Neural progenitor cell (in vitro differentiated cells): ENCODE measurements around the gene SWAP70.

Experiments used
- EZH2 ChIP-seq: fragments of 200-600 bp; sonication (generic); IDR thresholded peaks from 2 replicates; pipeline ENCODE4 v1.6.1; 2017; ENCODE audit warnings: antibody characterized with exemption, mild to moderate bottlenecking, moderate library complexity
- EZH2phosphoT487 ChIP-seq: fragments of 200-600 bp; sonication (generic); IDR thresholded peaks from 2 replicates; pipeline ENCODE4 v1.6.1; 2017; ENCODE audit warnings: antibody characterized with exemption
- TF ChIP-seq, protein P1 (sequence below): fragments of 200-600 bp; sonication (generic); IDR thresholded peaks from 2 replicates; pipeline ENCODE4 v1.5.1; 2017; ENCODE audit warnings: antibody characterized with exemption, mild to moderate bottlenecking

DNA sequence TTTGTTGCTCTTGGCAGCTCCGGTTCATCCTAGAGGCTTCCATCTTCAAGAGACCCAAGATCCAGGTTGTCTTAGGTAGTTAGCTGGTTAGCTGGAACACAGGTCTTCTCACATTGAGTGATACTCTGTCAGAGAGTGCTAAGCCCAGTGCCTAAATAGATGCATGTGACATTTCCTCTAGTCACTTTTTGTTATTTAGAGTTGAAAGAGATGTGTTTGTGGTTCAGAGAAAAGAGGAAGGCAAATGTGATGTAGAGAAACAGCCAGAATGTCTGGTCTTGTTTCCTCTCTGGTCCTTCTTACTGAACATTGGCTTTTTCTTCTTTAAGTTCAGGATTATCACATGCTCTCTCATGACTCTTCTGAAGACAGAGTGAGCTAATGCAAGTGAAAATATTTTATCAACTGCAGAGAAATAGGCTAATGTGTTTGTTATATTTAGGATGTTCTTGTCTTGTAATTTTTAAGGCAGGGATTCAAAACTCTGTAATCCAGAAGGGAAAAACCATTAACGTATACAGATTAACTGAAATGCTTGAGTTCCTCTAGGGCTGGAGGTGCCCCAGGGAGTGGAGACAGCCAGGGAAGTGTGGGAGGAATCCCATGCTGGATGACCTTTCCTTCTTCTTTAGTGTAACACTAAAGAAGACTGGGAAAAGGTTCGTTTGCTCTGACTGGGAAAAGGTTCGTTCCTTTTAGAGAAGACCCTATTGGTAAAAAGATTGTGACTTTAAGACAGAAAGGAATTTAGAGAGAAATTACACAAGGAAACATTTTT is 75.4 kb downstream of the SWAP70 start:
- TF ChIP-seq EZH2phosphoT487 (no peak), EZH2 (no peak)
- TF ChIP-seq, protein P1, sequence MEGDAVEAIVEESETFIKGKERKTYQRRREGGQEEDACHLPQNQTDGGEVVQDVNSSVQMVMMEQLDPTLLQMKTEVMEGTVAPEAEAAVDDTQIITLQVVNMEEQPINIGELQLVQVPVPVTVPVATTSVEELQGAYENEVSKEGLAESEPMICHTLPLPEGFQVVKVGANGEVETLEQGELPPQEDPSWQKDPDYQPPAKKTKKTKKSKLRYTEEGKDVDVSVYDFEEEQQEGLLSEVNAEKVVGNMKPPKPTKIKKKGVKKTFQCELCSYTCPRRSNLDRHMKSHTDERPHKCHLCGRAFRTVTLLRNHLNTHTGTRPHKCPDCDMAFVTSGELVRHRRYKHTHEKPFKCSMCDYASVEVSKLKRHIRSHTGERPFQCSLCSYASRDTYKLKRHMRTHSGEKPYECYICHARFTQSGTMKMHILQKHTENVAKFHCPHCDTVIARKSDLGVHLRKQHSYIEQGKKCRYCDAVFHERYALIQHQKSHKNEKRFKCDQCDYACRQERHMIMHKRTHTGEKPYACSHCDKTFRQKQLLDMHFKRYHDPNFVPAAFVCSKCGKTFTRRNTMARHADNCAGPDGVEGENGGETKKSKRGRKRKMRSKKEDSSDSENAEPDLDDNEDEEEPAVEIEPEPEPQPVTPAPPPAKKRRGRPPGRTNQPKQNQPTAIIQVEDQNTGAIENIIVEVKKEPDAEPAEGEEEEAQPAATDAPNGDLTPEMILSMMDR = no peak
